ENCODE data around the gene KCNH8.

DNA sequence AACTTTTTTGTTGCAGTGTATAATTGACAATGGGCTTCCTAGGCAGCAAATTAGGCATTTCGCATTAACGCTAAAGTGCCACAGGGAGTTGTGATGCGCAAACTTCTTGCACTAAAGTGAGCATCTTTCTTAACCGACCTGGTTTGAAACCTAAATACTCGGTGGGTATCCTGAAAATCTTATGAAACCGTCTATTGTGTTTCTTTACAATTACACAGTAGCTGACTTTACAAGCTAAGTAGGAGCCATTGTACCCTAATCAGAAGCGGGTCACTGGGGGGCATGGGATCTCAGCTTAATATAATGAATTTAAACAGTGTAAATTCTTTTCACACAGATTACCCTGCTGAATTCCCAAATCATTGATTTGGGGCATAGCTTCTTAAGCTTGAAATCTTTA lies 328.0 kb downstream of the KCNH8 start:
- TF ChIP-seq, protein P1, sequence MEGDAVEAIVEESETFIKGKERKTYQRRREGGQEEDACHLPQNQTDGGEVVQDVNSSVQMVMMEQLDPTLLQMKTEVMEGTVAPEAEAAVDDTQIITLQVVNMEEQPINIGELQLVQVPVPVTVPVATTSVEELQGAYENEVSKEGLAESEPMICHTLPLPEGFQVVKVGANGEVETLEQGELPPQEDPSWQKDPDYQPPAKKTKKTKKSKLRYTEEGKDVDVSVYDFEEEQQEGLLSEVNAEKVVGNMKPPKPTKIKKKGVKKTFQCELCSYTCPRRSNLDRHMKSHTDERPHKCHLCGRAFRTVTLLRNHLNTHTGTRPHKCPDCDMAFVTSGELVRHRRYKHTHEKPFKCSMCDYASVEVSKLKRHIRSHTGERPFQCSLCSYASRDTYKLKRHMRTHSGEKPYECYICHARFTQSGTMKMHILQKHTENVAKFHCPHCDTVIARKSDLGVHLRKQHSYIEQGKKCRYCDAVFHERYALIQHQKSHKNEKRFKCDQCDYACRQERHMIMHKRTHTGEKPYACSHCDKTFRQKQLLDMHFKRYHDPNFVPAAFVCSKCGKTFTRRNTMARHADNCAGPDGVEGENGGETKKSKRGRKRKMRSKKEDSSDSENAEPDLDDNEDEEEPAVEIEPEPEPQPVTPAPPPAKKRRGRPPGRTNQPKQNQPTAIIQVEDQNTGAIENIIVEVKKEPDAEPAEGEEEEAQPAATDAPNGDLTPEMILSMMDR (IDR thresholded peaks at IDR 0.05), result no peak
- no peak for TF ChIP-seq POLR2A (IDR thresholded peaks at IDR 0.05; ENCODE audit: low read depth)
